Measurements from ENCODE around the gene DYNC1I2. TPM values are rescaled to one million over a fixed set of nuclear protein-coding genes. Genes with fewer than 3 reads are reported as not detected.

DYNC1I2 gene
- 102 TPM for polyA plus RNA-seq (ENCODE audit: insufficient read length)

DNA sequence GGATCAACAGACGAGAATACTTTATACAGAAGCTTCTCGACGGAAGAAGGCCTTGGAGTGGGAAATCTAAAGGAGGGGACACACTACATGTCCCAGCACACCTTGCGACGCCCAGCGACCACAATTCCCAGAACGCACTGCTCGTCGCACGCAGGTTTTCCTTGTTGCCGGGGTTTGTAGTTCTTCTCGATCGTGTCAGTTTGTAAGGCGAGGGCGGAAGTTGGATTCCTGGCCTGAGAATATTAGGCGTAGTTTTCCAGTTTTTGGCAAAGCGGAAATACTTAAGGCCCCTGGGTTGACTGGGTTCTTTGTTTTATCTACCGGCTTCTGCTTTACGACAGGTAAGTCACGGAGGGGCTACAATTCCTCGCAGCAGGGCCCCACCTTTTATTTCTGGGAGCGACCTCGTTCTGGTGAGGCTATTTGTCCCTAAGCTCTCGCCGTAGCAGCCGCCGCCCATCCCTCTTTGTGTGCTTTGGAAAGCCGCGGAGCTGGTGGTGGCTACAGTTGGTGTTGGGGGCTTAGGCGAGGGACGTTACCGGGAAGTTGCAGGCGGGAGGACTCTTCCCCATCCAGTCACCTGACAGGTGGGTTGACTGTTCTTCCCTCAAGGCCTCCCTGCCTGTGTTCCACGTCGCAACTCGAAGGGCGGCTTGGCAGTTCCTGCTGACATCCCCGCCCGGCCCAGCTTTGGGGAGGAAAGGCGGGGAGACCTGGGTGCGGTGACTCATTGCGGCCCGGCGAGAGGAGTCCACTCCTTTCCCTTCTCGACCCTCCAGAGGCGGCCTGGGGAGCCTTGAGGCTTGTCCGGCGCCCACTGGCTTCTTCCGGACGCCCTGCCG is at the start of gene DYNC1I2:
TSS of gene DYNC1I2 (plus strand) at position 183 of the 842 bp plus-strand sequence. CDS start 2,687 bp downstream, outside the sequence.
- DNase-seq (ENCODE audit: low read depth) = peak; percentile 93

DNA sequence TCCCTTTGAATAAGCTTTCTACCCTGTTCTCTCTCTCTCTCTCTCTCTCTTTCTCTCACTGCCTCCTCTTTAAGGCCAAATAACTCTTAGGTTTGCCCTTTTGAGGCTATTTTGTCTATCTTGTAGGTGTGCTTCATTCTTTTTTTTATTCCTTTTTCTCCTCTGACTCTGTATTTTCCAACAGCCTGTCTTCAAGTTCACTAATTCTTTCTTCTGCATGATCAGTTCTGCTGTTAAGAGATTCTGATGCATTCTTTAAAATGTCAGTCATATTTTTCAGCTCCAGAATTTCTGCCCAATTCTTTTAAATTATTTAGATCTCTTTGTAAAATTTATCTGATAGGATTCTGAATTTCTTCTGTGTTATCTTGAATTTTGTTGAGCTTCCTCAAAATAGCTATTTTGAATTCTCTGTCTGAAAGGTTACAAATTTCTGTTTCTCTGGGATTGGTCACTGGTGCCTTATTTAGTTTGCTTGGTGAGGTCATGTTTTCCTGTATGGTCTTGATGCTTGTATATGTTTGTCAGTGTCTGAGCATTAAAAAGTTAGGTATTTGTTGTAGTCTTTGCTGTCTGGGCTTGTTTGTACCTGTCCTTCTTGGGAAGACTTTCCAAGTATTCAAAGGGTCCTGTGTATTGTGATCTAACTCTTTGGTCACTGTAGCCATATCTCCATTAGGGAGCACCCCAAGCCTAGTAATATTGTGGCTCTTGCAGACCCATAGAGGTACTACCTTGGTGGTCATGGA is 35.4 kb upstream of the DYNC1I2 start:
- DNase-seq (ENCODE audit: low read depth) = no peak

- no peak for DNase-seq (ENCODE audit: low read depth)
Observed at GRCh38 chr2:171652416-171652785, 34.9 kb upstream of the DYNC1I2 start.

DNA sequence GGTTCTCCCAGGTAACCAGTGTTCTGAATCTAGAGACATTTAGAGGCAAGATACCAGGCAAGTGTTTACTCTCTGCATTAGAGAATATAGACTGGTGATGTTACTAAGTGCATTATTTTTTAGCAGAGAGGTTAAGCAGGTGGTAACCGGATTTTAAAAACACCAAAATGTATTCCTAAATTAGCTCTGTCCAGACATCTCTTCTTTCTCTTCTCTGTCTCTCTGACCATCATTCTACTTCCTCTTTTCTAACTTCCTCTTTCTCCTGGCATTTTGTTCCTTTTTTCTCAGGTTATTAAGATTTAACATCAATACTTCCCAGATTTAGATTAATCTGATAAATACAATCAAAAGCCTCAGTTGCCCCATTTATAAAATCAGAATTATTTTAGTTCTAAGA is 31.7 kb upstream of the DYNC1I2 start:
- DNase-seq (ENCODE audit: low read depth) = no peak

DNA sequence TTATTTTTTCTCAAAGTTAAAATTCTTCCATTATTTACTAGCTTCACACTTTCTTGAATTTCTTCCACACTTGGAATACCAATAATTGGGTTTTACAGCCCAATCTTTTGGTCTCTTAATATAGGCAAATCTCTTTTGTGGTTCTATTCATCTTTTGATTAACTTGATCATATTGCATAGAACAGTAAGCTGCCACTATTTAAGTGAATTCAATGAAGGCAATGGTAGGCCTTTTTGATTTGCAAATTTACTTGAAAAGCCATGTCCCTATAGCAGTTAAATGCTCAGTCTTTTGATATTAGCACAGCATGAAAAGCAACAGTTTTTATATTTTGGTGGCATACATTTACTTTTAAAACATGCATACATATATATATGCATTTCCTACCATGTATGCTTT is 20.2 kb upstream of the DYNC1I2 start:
- DNase-seq (ENCODE audit: low read depth) = no peak

DNA sequence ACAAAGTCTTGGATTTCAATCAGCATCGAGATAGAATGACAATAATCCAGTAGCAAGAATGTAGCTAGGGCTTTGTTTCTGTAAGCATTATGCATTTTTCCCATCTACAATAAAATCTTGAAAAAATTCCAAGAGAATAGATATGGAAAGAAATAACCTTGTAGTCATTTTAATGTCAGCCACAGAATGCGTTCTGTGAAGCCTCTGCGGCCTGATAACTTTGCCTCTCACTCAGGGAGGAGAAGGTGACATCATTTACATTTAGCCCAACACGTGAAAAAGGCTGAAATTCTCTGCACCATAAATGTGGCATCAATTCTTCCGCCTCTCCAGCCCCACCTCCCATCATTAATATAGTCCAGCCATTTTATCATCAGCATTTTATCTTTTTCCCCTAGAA is 19.1 kb upstream of the DYNC1I2 start:
- DNase-seq (ENCODE audit: low read depth) = no peak

DNA sequence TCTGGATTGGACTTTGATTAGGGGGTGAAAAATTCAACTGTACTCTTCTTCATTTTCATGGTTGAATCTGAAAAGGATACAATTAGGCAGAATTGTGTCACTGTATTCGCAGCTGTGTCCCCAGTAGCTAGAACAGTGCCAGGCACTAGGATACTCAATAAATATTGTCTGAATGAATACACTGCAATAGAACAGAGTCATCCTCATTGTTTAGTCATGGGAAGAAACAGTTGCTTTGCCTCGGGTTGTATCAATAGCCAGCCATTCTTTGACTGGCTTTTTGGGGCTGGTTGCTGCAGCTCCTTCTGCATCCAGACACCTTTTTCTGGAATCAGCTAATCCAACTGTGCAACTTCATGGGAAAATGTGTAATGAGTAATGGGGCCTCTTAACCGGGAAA is 18.1 kb upstream of the DYNC1I2 start:
- no peak for DNase-seq (ENCODE audit: low read depth)

- no peak for DNase-seq (ENCODE audit: low read depth)
Observed at GRCh38 chr2:171670655-171671054, 16.6 kb upstream of the DYNC1I2 start.

- no peak for DNase-seq (ENCODE audit: low read depth)
Observed at GRCh38 chr2:171671867-171672266, 15.4 kb upstream of the DYNC1I2 start.

DNA sequence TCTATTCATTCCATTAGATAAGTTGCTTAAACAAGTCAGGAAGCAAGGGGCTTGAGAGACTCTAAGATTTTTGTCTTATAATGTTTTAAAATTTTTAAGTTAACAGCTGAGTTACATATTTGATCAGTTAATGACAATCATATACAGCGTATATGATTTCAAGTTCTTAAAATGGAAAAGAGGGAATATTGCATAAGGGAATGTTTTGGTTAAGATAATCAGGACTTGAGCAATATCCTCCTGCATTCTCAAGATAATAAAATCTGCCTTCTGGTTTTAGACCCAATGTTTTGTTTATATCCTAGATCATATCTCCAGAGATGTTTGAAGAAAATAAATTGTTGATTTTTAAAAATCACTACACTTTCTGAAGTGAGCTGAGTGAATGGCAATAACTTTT is 13.4 kb upstream of the DYNC1I2 start:
- no peak for DNase-seq (ENCODE audit: low read depth)

- no peak for DNase-seq (ENCODE audit: low read depth)
Observed at GRCh38 chr2:171675810-171676345, 11.4 kb upstream of the DYNC1I2 start.

GRCh38 chr2:171678619-171679018 is 8.7 kb upstream of the DYNC1I2 start:
- DNase-seq (ENCODE audit: low read depth) = no peak

DNA sequence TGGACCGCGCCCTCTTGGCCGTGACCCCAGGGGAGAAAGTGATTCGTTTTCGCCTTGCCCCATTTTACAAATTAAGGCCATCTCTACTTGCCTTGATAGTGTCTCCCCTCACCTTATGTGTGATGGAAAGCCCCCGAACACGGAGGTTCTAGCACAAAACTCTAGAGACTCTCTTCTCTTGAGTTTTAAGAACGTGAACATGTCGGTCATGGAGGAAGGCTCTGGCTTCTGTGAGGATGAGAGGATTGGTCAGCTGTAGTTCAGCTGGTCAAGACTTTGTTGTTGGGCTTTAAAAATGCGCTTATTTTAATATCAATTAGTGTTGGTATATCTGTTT is 828 bp downstream of the DYNC1I2 start:
- DNase-seq (ENCODE audit: low read depth) = peak; percentile 11

- no peak for DNase-seq (ENCODE audit: low read depth)
Observed at GRCh38 chr2:171692331-171692730, 5.1 kb downstream of the DYNC1I2 start.

DNA sequence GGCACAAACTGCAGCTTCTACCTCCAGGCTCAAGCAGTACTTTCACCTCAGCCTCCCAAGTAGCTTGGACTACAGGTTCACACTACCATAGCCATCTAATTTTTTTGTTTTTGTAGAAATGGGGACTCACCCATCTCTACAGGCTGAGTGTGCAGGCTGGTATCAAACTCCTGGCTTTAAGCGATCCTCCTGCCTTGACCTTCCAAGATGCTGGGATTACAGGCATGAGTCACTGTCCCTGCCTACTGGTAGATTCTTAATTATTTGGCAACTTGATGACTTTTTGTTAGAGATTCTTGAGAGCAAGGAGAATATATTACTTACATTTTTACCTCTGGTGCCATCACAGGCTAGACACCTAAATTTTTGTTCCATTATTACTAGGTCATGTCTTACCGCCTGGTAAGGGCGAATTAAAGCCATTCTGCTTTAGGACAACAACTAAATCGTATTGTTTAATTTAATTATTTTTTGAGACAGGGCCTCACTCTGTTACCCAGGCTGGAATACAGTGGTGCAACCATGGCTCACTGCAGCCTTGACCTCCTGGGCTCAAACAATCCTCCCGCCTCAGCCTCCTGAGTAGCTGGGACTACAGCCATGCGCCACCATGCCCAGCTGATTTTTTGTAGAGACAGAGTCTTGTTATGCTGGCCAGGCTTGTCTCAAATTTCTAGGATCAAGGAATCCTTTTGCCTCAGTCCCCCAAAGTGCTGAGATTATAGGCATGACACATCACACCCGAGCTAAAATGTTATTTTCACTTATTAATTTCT is 15.7 kb downstream of the DYNC1I2 start:
- no peak for DNase-seq (ENCODE audit: low read depth)

GRCh38 chr2:171703574-171704347 is 16.5 kb downstream of the DYNC1I2 start:
- DNase-seq (ENCODE audit: low read depth) = no peak

GRCh38 chr2:171706152-171706803 is 19.0 kb downstream of the DYNC1I2 start:
- no peak for DNase-seq (ENCODE audit: low read depth)

GRCh38 chr2:171707752-171708151 is 20.5 kb downstream of the DYNC1I2 start:
- no peak for DNase-seq (ENCODE audit: low read depth)

DNA sequence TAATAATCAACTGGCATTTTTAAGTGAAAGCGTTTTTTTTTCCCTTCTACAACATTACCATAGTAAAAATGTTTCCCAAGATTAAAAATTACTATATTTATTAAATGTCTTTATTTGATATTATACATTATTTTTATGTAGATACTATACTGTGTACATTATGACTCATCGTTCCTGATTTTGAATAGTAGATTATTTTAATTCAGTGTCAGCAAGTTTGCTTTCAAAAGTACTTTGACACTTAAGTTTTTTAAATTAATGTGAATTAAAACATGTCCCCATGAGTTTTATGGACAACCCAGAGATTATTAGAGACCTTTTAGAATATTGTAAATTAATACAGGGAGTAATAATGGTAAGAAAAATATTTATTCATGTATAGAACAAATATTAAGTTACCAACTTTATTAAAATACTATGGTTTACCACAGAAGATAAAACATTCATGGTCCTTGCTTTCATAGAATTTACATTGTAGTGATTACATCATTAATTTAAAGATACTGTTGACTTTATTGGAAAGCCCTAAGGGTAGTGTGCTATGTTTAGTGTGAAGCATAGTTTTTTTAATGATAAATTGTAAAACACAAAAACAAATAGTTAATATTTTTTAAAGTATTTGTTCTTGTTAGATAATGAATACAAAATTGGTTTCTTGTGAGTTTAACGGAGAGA is 21.9 kb downstream of the DYNC1I2 start:
- DNase-seq (ENCODE audit: low read depth) = no peak

DNA sequence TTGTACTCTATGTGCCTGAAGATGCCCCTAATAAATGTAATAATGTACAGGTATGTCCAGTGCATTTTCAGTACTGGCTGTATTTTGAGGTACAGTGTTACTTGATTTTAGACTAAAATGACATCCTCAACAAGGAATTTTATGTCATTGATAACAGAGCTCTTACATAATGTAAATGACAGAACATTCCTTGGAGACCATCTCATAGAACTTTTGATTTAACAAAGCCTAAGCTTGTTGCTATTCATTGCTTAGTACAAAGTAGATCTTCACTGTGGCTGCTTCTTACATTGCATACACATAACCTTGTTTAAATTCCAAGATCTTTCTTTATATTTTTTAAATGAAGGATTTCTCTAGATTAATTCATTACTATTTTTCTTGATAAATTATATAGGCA is 24.1 kb downstream of the DYNC1I2 start:
- no peak for DNase-seq (ENCODE audit: low read depth)

All from forelimb muscle (tissue), 1 donor.